IgD-negative memory B cell (primary cell): Measurements from ENCODE around the gene LRP1B. TPM values are rescaled to one million over a fixed set of nuclear protein-coding genes. Genes with fewer than 3 reads are reported as not detected.
A peak's percentile ranks its signal among the peaks of the same experiment; 100 is the strongest.

ENCODE experiments used
- H3K27ac Mint-ChIP-seq, 3 donors: one replicate each; pipeline ENCODE4 v1.8.0; 2020 to 2022; ENCODE audit warnings: mild to moderate bottlenecking in 3 of 3, mixed read lengths in 3 of 3, moderate library complexity in 1 of 3
- H3K27me3 Mint-ChIP-seq: one replicate; pipeline ENCODE4 v1.8.0; 2021; ENCODE audit warnings: mixed read lengths
- H3K36me3 Mint-ChIP-seq: one replicate; pipeline ENCODE4 v1.8.0; 2020; ENCODE audit warnings: mild to moderate bottlenecking, mixed read lengths
- H3K4me1 Mint-ChIP-seq, 3 donors: one replicate each; pipeline ENCODE4 v1.8.0; 2020 to 2022; ENCODE audit warnings: mixed read lengths in 3 of 3, mild to moderate bottlenecking in 1 of 3
- H3K4me3 Mint-ChIP-seq, 4 donors: one replicate each; pipeline ENCODE4 v1.8.0; 2020 to 2022; ENCODE audit warnings: mild to moderate bottlenecking in 4 of 4, mixed read lengths in 4 of 4, moderate library complexity in 3 of 4
- H3K9me3 Mint-ChIP-seq, 3 donors: one replicate each; pipeline ENCODE4 v1.8.0; 2020 to 2021; ENCODE audit warnings: mixed read lengths in 3 of 3, mild to moderate bottlenecking in 1 of 3
- polyA plus RNA-seq: library from polyadenylated mRNA; unstranded; fragments of 300-500 nt; fragmentation: Illumina TruSeq; gene quantifications from one replicate; pipeline ENCODE4 v1.2.3, GENCODE V29; 2021

Gene LRP1B
- polyA plus RNA-seq, 1 donor from 2014 or later = not detected

GRCh38 chr2:140643761-140644187 is 1487.0 kb downstream of the LRP1B start:
- H3K27ac Mint-ChIP-seq = no peak overlapping the region
- peaks cover 0 to 1% (median 1%) of the 10 kb centered on the region in 3 donors for H3K4me1 Mint-ChIP-seq
- no peak overlapping the region for H3K4me3 Mint-ChIP-seq
- peaks cover 0 to 4% (median 2%) of the 10 kb centered on the region in 3 donors for H3K9me3 Mint-ChIP-seq
- no peaks in the 10 kb centered on the region for H3K36me3 Mint-ChIP-seq
- no peaks in the 10 kb centered on the region for H3K27me3 Mint-ChIP-seq

- H3K9me3 Mint-ChIP-seq = peaks cover 0 to 4% (median 0%) of the 10 kb centered on the region in 3 donors
- H3K4me1 Mint-ChIP-seq = peaks cover 0 to 1% (median 0%) of the 10 kb centered on the region in 3 donors
Measured at GRCh38 chr2:140641163-140641562, 1489.7 kb downstream of the LRP1B start.

GRCh38 chr2:140639628-140640027 is 1491.2 kb downstream of the LRP1B start:
- Mint-ChIP-seq H3K27me3 (no peaks in the 10 kb centered on the region), H3K27ac (no peak overlapping the region)

More at GRCh38 chr2:140641163-140641562, 1489.7 kb downstream of the LRP1B start:
- Mint-ChIP-seq H3K4me3 (no peak overlapping the region), H3K27ac (no peak overlapping the region), H3K36me3 (no peaks in the 10 kb centered on the region), H3K27me3 (no peaks in the 10 kb centered on the region)

GRCh38 chr2:140630557-140630956 is 1500.3 kb downstream of the LRP1B start:
- peaks cover 4 to 7% (median 7%) of the 10 kb centered on the region in 3 donors for H3K9me3 Mint-ChIP-seq
- H3K27me3 Mint-ChIP-seq = no peaks in the 10 kb centered on the region
- H3K4me1 Mint-ChIP-seq = no peaks in the 10 kb centered on the region
- no peak overlapping the region for H3K4me3 Mint-ChIP-seq
- no peaks in the 10 kb centered on the region for H3K36me3 Mint-ChIP-seq
- no peak overlapping the region for H3K27ac Mint-ChIP-seq

More at GRCh38 chr2:140639628-140640027, 1491.2 kb downstream of the LRP1B start:
- no peak overlapping the region for H3K4me3 Mint-ChIP-seq
- no peaks in the 10 kb centered on the region for H3K36me3 Mint-ChIP-seq
- peaks cover 0 to 4% (median 0%) of the 10 kb centered on the region in 3 donors for H3K9me3 Mint-ChIP-seq
- peaks cover 0 to 1% (median 0%) of the 10 kb centered on the region in 3 donors for H3K4me1 Mint-ChIP-seq

- Mint-ChIP-seq H3K4me3 (no peak overlapping the region), H3K4me1 (no peaks in the 10 kb centered on the region), H3K27ac (peak overlapping the region in 1 of 3 donors; percentile 8), H3K9me3 (peaks cover 4 to 7% (median 5%) of the 10 kb centered on the region in 3 donors), H3K27me3 (no peaks in the 10 kb centered on the region), H3K36me3 (no peaks in the 10 kb centered on the region)
Measured at GRCh38 chr2:140627885-140628284, 1502.9 kb downstream of the LRP1B start.

GRCh38 chr2:140627136-140627535 is 1503.7 kb downstream of the LRP1B start:
- Mint-ChIP-seq H3K9me3 (peaks cover 4 to 7% (median 5%) of the 10 kb centered on the region in 3 donors), H3K4me1 (no peaks in the 10 kb centered on the region), H3K27ac (no peak overlapping the region), H3K4me3 (no peak overlapping the region), H3K36me3 (no peaks in the 10 kb centered on the region), H3K27me3 (no peaks in the 10 kb centered on the region)

- Mint-ChIP-seq H3K4me3 (no peak overlapping the region), H3K36me3 (no peaks in the 10 kb centered on the region)
Measured at GRCh38 chr2:140624200-140624599, 1506.6 kb downstream of the LRP1B start.

GRCh38 chr2:140621583-140622362 is 1509.0 kb downstream of the LRP1B start:
- Mint-ChIP-seq H3K27ac (no peak overlapping the region), H3K9me3 (peaks cover 0 to 7% (median 3%) of the 10 kb centered on the region in 3 donors), H3K36me3 (no peaks in the 10 kb centered on the region), H3K4me1 (no peaks in the 10 kb centered on the region), H3K27me3 (peaks cover 3% of the 10 kb centered on the region), H3K4me3 (no peak overlapping the region)

More at GRCh38 chr2:140624200-140624599, 1506.6 kb downstream of the LRP1B start:
- Mint-ChIP-seq H3K27ac (no peak overlapping the region), H3K27me3 (no peaks in the 10 kb centered on the region), H3K4me1 (no peaks in the 10 kb centered on the region), H3K9me3 (peaks cover 3 to 7% (median 7%) of the 10 kb centered on the region in 3 donors)

- Mint-ChIP-seq H3K4me1 (peaks cover 0 to 6% (median 0%) of the 10 kb centered on the region in 3 donors), H3K27me3 (no peaks in the 10 kb centered on the region), H3K9me3 (no peaks in the 10 kb centered on the region), H3K4me3 (peak overlapping the region in 1 of 4 donors; percentile 29), H3K36me3 (no peaks in the 10 kb centered on the region), H3K27ac (peak overlapping the region in 1 of 3 donors; percentile 37)
Measured at GRCh38 chr2:140604788-140605187, 1526.0 kb downstream of the LRP1B start.

- H3K36me3 Mint-ChIP-seq = no peaks in the 10 kb centered on the region
Measured at GRCh38 chr2:140604096-140604495, 1526.7 kb downstream of the LRP1B start.

GRCh38 chr2:140603416-140603815 is 1527.4 kb downstream of the LRP1B start:
- Mint-ChIP-seq H3K27me3 (no peaks in the 10 kb centered on the region), H3K4me3 (no peak overlapping the region), H3K9me3 (no peaks in the 10 kb centered on the region), H3K27ac (no peak overlapping the region), H3K36me3 (no peaks in the 10 kb centered on the region), H3K4me1 (peaks cover 0 to 6% (median 0%) of the 10 kb centered on the region in 3 donors)

More at GRCh38 chr2:140604096-140604495, 1526.7 kb downstream of the LRP1B start:
- Mint-ChIP-seq H3K4me3 (no peak overlapping the region), H3K27me3 (no peaks in the 10 kb centered on the region), H3K9me3 (no peaks in the 10 kb centered on the region), H3K4me1 (peaks cover 0 to 6% (median 0%) of the 10 kb centered on the region in 3 donors), H3K27ac (no peak overlapping the region)

- no peak overlapping the region for H3K4me3 Mint-ChIP-seq
- H3K4me1 Mint-ChIP-seq = peaks cover 0 to 6% (median 0%) of the 10 kb centered on the region in 3 donors
- no peak overlapping the region for H3K27ac Mint-ChIP-seq
- no peaks in the 10 kb centered on the region for H3K36me3 Mint-ChIP-seq
- H3K27me3 Mint-ChIP-seq = no peaks in the 10 kb centered on the region
- H3K9me3 Mint-ChIP-seq = no peaks in the 10 kb centered on the region
Measured at GRCh38 chr2:140601801-140602200, 1529.0 kb downstream of the LRP1B start.

- Mint-ChIP-seq H3K36me3 (no peaks in the 10 kb centered on the region), H3K27me3 (no peaks in the 10 kb centered on the region), H3K27ac (no peak overlapping the region), H3K4me3 (no peak overlapping the region), H3K9me3 (no peaks in the 10 kb centered on the region), H3K4me1 (peaks cover 0 to 6% (median 0%) of the 10 kb centered on the region in 3 donors)
Measured at GRCh38 chr2:140601342-140601741, 1529.5 kb downstream of the LRP1B start.

- Mint-ChIP-seq H3K9me3 (no peaks in the 10 kb centered on the region), H3K4me3 (no peak overlapping the region), H3K27me3 (no peaks in the 10 kb centered on the region), H3K4me1 (peaks cover 0 to 6% (median 0%) of the 10 kb centered on the region in 3 donors), H3K36me3 (no peaks in the 10 kb centered on the region), H3K27ac (no peak overlapping the region)
Measured at GRCh38 chr2:140600116-140600515, 1530.7 kb downstream of the LRP1B start.

GRCh38 chr2:140597836-140598235 is 1533.0 kb downstream of the LRP1B start:
- Mint-ChIP-seq H3K36me3 (no peaks in the 10 kb centered on the region), H3K4me1 (no peaks in the 10 kb centered on the region), H3K27me3 (no peaks in the 10 kb centered on the region), H3K4me3 (no peak overlapping the region), H3K27ac (no peak overlapping the region), H3K9me3 (no peaks in the 10 kb centered on the region)

GRCh38 chr2:140597205-140597604 is 1533.6 kb downstream of the LRP1B start:
- H3K9me3 Mint-ChIP-seq = no peaks in the 10 kb centered on the region
- no peaks in the 10 kb centered on the region for H3K4me1 Mint-ChIP-seq
- no peak overlapping the region for H3K4me3 Mint-ChIP-seq
- H3K36me3 Mint-ChIP-seq = no peaks in the 10 kb centered on the region
- no peak overlapping the region for H3K27ac Mint-ChIP-seq
- H3K27me3 Mint-ChIP-seq = no peaks in the 10 kb centered on the region
